GM18868 (cell line): Measurements from ENCODE around the gene KPNA6.
A peak's percentile ranks its signal among the peaks of the same experiment; 100 is the strongest.
"Not testable (repeated sequence)": the region's sequence is repeated elsewhere in the genome, so short reads cannot be mapped to it uniquely, and the experiment has no call there.

Source experiments
- ATAC-seq: cut with Tn5 transposase; IDR thresholded peaks from one replicate; pipeline ENCODE4 v1.9.1; 2021; ENCODE audit warnings: mild to moderate bottlenecking, moderate library complexity; ENCODE audit not compliant: unreplicated experiment

Gene KPNA6

DNA sequence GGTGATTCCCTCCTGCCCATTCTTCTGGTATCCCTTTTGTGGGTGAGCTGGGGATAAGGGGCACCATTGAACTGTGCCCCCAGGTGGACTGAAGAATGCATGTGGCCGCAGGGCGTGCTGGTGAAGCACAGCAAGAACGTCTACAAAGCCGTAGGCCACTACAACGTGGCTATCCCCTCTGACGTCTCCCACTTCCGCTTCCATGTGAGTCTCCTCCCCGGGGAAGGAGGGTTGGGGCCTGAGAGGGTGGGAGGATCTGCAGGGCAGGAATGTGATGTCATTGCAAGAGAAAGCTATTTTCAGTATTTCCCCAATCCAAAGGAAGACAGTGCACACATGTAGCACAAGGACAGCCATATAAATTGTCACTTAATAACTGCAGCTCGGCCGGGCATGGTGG is 7.5 kb upstream of the KPNA6 start:
- no peak for ATAC-seq

DNA sequence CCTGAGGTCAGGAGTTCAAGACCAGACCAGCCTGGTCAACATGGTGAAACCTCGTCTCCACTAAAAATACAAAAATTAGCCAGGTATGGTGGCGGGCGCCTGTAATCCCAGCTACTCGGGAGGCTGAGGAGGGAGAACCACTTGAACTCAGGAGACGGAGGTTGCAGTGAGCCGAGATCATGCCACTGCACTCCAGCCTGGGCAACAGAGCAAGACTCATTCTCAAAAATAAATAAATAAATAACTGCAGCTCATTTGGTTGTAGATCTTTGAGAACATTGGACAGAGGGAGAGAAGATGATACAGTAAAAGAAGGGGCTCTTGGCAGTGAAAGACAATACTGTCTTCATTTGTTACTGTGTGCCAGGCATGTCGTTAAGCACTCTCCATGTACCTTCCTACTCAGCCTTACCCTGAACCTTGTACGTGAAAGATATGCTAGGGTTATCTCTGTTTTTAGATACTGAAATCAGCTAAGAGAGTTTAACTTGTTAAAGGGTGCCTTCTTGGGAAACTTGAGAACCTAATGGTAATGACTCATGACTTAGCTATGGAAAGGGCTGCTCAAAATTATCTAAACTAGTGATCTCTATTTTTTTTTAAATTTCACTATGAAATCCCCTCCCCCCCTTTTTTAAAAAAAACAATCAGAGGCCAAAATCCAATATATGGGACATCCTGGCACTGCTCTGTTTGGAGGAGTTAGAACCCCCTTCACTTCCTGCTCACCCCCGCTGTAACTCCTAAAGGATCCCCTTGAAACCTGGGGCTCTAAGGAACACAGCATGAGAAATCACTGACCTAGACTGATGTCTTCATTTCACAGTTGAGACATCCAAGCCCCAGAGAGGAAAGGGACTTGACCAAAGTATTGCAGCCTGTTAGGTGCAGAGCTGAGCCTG is 6.8 kb upstream of the KPNA6 start:
- ATAC-seq = no peak

DNA sequence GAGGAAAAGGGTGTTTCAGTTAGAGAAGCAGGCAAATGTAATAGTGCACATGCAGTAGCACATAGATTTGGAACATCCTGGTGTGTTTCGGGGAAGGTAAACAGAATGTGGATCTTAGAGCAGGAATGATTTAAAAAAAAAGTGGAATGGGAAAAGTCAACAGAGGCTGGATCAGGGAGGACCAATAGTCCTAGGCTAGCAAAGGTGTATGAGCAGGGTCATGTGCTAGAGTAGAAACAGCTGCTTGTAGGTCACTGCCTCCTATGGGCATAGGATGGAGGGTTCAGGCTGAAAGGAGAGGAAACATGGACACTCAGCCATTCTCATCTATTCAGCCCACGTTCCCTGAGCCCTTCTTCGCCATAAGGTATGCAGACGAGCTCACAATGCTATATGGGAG is 3.7 kb upstream of the KPNA6 start:
- no peak for ATAC-seq

DNA sequence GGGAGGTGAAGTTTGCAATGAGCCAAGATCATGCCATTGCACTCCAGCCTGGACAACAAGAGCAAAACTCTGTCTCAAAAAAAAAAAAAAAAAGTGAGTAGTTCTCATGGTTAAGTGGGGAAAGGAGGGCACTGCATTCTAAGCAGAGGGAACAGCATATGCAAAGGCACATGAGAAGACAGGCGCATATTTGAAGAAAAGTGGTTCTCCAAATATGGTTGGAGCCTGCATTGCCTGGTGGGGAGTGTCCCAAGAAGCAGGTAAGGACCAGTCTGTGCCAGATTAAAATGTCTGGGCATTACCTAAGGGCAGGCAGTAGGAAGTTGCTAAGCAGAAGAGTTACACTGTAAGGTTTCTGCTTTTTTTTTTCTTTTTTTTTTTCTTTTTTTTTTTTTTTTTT is 2.5 kb upstream of the KPNA6 start:
- no peak for ATAC-seq

DNA sequence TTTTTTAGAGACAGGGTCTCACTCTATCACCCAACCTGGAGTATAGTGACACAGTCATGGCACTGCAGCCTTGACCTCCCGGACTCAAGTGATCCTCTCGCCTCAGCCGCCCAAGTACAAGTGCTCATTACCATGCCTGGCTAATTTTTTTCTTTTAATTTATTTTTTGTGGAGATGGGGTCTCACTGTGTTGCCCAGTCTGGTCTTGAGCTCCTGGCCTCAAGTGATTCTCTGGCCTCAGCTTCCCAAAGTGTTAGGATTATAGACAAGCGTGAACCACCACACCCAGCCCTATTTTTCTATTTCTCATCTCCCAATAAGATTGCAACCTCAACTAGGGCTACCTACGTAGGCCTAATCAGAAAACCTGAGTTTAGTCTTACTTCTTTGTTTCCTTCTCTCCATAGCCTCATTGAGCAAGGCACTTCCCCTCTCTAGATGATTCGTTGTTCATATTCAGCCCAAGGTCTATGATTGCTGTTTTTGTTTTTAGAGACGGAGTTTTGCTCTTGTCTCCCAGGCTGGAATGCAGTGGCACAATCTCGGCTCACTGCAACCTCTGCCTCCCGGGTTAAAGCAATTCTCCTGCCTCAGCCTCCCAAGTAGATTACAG is 1.1 kb upstream of the KPNA6 start:
- no peak for ATAC-seq

DNA sequence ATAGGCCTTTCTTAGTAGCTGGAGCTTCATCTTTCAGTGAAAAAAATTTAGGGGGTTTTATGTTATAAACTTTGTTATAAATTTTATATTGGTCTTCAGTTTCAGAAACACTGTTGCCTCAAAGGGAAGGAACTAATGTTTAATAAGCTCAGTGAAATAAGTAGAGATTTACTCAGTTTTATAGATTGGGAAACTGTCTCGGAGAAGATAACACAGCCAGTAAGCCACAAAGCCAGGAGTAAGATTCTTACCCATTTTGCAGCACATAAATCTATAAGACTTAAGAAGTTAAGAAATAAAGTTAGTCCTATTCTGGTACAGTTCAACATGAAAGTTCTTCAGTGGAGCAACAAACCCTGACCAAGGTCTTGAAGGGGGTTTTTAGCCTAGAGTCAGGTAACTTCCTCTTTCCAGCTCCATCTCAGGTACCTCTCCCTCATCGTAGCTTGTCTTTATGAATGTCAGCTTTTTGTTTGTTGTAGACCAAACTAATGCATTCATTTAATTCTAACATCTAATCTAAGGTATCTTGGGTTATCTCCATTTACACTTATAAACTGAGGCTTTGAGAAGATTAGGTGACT is 3.3 kb downstream of the KPNA6 start:
- ATAC-seq = peak; percentile 42

DNA sequence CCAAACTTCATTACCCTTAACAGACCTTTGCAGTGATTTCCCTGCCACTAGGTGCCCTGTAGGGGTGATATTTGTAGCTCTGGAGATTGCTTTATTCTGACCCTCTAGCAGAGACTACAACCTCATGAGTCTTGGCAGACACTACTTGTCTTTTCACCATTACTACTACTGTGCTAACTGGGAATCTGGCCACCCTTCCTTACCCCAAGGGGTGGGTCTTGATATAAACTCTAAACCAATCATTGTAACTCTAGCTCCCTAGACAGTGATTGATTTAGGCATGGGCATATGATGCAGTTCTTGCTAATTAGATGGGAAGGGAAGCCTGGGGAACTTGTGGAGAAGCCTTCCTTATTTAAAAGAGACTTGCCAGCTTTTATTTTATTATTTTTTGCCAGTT is 3.9 kb downstream of the KPNA6 start:
- no peak for ATAC-seq

DNA sequence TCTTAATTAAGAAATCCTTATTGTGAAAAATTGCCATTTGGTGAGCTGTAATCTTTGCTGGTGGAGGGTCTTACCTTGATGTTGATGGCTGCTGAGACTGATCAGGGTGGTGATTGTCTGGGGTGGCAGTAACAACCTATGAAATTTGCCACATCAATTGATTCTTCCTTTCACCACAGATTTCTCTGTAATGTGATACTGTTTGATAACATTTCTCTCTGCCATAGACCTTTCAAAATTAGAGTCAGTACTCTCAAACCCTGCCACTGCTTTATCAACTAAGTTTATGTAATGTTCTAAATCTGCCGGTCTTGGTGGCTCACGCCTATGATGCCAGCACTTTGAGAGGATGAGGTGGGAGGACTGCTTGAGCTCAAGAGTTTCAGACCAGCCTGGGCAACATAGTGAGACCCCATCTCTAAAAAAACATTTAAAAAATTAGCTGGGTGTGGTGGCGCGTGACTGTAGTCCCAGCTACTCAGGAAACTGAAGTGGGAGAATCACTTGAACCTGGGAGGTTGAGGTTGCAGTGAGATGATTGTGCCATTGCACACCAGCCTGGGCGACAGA is 5.0 kb downstream of the KPNA6 start:
- ATAC-seq = no peak

DNA sequence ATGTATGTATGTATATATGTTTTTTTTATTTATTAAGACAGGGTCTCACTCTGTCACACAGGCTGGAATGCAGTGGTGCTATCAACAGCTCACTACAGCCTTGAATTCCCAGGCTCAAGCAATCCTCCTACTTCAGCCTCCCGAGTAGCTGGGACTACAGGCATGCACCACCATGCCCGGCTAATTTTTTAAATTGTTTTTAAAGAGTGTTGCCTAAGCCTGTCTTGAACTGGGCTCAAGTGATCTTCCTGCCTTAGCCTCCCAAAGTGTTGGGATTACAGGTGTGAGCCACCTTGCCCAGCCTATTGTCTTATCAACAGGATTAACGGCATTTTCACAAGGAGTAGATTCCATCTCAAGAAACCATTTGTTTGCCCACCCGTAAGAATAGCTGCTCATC is 5.6 kb downstream of the KPNA6 start:
- not testable (repeated sequence) for ATAC-seq

DNA sequence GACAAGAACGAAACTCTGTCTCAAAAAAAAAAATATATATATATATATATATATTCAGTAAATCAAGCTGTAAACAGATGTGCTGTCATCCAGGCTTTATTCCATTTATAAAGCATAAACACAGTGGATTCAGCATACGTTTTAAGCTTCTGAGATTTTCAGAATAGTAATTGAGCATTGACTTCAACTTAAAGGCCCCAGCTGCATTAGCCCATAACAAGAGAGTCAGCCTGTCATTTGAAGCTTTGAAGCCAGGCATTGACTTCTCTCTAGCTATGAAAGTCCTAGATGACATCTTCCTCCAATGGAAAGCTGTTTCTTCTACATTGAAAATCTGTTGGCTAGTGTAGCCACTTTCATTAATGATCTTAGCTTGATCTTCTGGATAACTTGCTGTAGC is 6.6 kb downstream of the KPNA6 start:
- ATAC-seq = no peak

DNA sequence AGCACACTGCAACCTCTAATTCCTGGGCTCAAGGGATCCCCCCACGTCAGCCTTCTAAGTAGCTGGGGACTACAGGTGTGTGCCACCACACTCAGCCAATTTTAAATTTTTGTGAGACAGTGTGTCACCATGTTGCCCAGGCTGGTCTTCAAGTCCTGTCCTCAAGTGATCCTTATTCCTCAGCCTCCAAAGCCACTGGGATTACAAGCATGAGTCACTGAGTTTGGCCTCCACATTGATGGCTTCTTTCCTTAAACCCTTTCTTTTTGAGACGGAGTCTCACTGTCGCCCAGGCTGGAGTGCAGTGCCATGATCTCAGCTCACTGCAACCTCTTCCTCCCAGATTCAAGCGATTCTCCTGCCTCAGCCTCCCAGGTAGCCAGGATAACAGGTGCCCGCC is 7.6 kb downstream of the KPNA6 start:
- ATAC-seq = no peak

DNA sequence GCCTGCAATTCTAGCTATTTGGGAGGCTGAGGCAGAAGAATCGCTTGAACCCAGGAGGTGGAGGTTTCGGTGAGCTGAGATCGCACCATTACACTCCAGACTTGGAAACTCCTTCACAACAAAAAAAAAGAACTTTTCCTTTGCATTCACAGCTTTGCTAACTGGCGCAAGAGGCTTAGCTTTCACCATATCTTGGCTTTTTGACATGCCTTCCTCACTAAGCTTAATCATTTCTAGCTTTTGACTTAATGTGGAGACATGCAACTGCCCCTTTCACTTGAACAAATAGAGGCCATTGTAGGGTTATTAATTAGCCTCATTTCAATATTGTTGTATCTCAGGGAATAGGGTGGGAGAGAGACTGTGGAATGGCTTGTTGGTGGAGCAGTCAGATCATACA is 8.7 kb downstream of the KPNA6 start:
- no peak for ATAC-seq

DNA sequence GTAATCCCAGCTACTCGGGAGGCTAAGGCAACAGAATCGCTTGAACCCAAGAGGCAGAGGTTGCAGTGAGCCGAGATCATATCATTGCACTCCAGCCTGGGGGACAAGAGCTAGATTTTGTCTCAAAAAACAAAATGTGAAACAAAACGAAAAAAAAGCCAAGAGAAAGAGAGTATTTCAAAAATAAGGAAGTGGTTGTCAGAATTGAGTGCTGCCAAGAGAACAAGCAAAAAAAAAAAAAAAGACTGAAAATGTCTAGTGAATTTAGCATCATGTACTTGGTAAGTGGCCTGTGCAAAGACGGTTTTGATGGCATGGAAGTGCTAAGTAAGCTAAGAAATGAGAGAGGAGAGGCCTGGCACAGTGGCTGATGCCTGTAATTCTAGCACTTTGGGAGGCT is 14.3 kb downstream of the KPNA6 start:
- ATAC-seq = no peak

DNA sequence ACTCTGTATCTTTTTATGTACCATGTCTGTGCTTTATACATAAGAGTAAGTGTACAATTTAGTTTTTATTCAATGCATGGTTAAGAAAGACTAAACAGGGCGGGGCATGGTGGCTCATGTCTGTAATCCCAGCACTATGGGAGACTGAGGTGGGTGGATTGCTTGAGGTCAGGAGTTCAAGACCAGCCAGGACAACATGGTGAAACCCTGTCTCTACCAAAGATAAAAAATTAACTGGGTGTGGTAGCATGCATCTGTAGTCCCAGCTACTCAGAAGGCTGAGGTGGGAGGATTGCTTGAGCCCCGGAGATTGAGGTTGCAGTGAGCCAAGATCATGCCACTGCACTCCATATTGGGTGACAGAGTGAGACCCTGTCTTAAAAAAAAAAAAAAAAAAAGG is 15.5 kb downstream of the KPNA6 start:
- not testable (repeated sequence) for ATAC-seq

DNA sequence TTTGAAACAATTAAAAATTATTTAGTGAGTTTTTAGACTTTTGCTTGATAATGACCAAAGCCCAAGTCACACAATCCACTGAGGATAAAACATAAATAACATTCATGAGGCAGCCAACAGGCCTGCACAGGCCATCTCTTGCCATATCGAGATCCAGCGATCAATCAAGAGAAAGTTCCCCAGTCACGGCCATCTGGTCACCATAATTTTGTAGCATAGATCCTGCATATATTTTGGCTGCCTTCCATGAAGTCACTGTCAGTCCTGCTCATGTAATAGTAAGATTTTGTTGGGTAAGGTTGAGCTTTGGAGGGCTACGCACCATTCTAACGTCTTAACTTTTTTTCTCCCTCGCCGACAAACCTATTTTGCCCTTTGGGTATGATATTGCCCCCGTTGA is 17.5 kb downstream of the KPNA6 start:
- ATAC-seq = no peak

DNA sequence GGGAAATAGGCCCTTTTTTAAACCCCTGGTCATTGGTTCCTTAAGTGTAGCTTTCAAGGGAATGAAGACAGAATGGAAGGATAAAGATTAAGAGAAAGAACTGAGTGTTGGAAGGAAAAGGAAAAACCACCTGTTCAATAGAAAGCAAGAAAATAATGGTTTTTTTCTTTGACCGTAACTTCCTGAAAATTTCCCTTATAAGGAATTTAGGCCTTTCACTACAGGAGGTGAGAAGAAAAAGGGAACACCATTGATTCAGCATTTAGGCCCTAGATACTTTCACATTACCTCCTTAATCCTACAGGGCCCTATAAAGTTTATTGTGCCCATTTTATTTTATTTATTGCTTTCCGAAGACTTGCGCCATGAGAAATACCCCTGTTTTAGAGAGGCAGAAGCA is 18.9 kb downstream of the KPNA6 start:
- no peak for ATAC-seq

DNA sequence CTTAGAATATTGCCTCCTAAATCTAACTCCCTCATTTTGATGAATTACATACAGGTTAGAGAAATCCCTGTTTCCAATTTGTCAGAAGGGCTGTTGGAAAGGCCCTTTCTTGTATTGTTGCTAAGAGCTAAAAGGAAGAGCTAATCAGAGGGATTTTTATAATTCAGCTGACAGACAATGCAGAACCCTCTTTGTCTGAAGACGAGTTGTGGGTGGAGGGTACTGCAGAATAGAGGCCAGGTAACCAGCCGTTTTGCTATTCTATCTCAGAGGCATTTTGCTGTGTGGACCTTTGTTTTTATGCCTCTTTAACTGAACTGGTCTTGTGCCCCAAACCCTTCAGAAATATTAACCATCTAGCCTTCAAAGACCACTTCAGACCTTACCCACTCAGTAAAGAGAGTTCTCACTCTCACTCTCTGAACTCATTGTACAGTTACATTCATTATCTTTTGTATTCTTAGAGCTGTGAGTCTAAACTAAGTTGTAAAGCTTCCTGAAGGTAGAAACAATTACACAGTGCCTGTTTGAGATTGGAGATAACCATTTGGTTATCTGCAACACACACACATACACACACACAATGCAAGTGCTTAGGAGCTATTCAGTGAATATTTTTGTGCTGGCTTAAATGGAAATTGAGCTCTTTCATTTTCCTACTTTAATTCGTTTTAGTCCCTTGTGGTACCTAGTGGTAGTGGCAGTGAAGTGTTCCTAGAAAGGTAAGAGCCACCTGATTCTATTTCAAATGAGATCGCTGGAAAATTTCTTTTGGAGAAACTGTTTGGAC is 19.7 kb downstream of the KPNA6 start:
- ATAC-seq = no peak

DNA sequence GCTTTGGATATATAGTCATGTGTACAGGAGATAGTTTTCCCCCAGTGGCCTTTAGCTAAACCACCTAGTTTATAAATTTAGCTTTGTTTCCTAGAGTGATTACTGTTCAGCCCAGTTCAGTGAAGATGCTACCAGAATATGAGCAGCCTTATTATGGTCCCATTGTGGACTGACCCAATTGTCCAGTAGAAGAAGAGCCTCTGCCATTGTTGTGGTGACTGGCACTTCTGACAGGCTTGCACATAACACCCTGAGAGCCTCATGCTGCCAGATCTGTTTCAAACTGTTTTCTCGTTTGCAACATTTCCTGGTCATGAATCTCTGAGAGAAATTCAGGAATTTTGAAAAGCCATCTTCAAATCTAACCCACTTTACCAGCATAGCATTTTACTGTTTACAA is 20.6 kb downstream of the KPNA6 start:
- ATAC-seq = no peak

DNA sequence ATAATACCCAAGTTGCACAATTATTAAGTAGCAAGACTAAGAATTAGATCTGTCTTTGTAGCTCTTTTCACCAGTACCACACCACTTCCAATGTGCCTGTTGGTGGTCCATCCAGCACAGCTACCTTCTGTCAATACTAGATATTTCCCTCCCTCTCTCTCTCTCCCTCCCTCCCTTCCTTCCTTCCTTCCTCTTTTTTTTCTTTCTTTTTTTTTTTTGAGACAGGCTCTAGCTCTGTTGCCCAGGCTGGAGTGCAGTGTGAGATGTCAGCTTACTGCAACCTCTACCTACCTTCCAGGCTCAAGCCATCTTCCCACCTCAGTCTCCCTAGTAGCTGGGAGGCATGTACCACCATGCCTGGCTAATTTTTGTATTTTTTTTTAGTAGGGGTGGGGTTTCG is 21.1 kb downstream of the KPNA6 start:
- ATAC-seq = no peak

DNA sequence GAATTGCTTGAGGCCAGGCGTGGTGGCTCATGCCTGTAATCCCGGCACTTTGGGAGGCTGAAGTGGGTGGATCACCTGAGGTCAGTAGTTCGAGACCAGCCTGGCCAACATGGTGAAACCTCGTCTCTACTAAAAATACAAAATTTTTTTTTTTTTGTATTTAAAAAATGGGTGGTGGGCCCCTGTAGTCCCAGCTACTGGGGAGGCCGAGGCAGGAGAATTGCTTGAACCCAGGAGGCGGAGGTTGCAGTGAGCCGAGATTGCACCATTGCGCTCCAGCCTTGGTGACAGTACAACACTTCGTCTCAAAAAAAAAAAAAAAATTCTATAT is 26.1 kb downstream of the KPNA6 start:
- not testable (repeated sequence) for ATAC-seq

DNA sequence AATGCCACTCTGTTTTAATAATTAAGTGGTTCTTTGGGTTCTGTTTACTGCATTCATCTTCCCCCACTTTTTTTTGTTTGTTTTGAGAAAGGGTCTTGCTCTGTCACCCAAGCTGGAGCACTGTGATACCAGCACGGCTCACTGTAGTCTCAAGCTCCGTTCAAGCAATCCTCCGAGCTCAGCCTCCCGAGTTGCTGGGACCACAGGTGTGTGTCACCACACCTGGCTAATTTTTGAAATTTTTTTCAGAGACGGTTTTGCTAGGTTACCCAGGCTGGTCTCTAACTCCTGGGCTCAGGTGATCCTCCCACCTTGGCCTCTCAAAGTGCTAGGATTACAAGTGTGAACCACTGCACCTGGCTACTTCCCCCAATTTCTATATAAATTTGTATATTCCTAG is 29.3 kb downstream of the KPNA6 start:
- no peak for ATAC-seq
